Esophagus squamous epithelium (tissue), 4 donors: ENCODE results near the gene SPACA7.
A peak's percentile ranks its signal among the peaks of the same experiment; 100 is the strongest.

Experiments used
- CTCF ChIP-seq, 6 experiments: fragments of 450-650 bp in 4 of 6; fragments of 200-600 bp in 2 of 6; sonication (generic) in 2 of 6; IDR thresholded peaks; one replicate each; pipeline ENCODE4 v1.5.1; 2016 to 2019; ENCODE audit warnings: antibody characterized with exemption in 6 of 6, mild to moderate bottlenecking in 4 of 6, moderate library complexity in 4 of 6
- POLR2A ChIP-seq, 4 donors: fragments of 450-650 bp; IDR thresholded peaks; one replicate each; pipeline ENCODE4 v1.6.1; 2017; ENCODE audit warnings: antibody characterized with exemption in 4 of 4, mild to moderate bottlenecking in 4 of 4, moderate library complexity in 3 of 4

GRCh38 chr13:112443191-112443994, 67.2 kb downstream of the SPACA7 start:
- peak in 2 of 6 experiments; percentile 19 to 24 for TF ChIP-seq CTCF (IDR thresholded peaks at IDR 0.05)
- TF ChIP-seq POLR2A (IDR thresholded peaks at IDR 0.05) = no peak
